Ramos (cell line): ENCODE results near the gene MSRB1.

Experiments
- in situ Hi-C: fragments of 300-500 bp; cut with MboI; formaldehyde crosslinking; loops from one replicate; pipeline ENCODE4 v1.14.3; 2022; ENCODE audit warnings: low sequenced_read_pairs; ENCODE audit not compliant: unreplicated experiment

Gene MSRB1

DNA sequence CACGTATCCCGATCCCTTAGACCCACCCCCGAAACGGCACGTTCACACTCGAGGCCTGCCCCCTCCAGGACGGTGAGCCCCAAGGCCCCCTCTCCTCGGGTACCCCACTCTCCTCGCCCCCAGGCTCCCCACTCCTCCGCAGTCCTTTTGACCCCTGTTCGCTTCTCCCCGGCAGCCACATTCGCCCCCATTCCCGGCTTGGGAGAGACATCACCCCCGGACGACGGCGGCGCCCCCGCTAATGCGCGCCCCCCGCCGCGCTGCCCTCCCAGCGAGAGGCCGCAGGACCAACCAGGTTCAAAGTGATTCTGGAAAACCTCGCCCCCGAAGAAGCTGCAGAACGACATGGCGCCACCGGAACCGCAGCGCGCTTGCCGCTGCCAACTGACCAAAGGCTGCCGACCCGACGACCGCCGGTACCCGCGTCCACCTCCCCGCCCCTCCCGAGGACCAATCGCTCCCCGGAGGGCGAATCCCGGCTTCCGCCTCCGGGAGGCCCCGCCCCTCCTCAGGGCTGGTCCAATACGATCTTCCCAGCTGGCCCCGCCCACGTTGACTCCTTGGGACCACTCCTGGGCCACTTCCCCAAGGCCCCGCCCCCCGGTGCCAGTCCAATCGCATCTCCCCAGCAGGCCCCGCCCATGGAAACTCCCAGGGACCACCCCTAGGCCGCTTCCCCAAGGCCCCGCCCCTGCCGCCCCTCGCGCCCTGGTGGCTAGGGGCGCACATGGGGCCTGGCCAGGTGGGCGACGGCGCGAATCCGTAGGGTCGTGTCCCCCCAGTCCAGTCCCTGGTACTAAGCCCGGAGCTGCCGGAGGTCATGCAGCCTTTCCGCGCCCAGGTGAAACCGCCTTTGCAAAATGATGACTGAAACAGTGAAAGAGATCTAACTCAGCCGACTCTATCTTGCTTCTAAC, at the start of gene MSRB1:
Gene MSRB1 (minus strand): TSS at position 390 of the 917 bp plus-strand sequence. CDS start 43 bp downstream, at position 347.
- in situ Hi-C loops = no loop called here

DNA sequence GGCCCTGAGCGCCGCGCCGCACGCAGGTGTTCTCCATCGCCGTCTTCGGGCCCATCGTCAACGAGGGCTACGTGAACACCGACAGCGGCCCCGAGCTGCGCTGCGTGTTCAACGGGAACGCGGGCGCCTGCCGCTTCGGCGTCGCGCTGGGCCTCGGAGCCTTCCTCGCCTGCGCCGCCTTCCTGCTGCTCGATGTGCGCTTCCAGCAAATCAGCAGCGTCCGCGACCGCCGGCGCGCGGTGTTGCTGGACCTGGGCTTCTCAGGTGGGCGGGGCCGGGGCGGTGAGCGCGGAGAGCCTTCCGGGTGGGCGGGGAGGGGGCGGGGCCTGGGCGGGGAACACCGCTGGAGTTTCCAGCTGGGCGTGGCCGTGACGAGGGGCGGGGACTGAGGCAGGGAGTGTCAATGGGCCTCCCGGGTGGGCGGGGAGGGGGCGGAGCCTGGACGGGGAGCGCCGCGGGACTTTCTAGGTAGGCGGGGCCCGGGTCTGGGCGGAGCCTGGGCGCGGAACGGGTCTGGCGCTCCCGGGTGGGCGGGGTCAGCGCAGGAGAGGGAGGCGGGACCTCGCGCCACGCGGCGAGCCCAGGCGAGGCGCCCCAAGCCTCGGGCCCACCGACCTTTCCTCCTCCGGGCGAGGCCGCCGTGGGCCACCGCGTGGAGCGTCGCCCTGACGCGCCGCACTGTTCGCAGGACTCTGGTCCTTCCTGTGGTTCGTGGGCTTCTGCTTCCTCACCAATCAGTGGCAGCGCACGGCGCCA, 49.1 kb upstream of the MSRB1 start:
- in situ Hi-C loops = no loop called here

GRCh38 chr16:1991588-1991947, 48.6 kb upstream of the MSRB1 start:
- in situ Hi-C loops = no loop called here

DNA sequence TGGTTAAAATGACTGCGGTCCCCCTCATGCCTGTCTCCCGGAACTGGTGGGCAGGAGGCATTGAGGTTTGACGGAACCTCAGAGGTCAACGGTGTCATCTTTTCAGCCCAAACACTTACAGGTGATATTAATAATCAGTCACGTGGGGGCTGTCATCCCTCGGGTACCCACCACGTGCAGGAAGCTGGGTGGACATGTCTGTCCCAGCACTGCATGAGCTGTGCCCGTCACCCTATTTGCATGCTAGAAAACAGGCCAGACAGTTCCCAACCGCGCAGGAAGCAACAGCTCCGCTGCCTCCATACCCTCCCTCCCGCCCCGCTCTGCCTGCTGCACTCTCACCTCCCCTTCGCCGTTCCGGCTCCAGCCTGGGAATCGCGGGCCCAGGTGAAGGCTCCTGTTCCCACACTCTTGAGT, 48.1 kb upstream of the MSRB1 start:
- in situ Hi-C loops = no loop called here

DNA sequence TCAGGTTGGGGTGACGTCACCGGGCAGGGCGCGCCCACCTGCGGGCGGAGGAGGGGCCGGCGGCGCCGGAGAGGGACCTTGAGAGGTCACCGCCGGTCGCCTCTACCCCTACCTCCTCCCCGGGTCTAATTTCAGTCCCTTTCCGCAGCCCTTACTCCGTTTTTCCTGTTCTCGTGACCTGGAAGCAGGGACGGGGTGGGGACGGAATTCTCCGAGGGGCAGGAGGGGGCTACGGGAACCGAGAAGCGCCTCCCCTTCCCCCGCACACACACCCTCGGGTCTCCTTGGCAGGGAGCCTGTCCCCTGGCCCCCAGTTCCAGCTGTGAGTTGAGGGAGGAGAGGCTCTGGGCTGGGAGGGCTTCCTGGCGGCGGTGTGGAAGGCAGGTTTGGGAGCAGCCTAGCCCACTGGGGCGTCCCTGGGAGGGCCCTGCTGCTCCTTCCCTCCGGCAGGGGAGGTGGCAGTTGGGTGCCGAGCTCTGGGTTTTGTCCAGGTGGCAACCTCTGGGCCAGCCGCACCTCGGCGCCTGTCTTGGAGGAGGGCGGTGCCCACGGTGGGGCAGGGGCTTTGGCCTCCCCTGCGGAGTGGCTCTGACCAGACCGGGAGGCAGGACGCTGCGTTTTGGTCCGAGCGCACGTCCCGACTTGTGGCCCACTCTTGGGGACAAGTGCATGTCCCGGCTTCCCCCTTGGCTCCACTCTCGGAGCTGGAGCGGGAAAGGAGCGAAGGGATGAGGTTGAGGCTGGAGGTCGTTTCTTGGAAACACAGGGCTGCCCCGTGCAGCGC, 47.5 kb upstream of the MSRB1 start:
- in situ Hi-C loops = no loop called here

DNA sequence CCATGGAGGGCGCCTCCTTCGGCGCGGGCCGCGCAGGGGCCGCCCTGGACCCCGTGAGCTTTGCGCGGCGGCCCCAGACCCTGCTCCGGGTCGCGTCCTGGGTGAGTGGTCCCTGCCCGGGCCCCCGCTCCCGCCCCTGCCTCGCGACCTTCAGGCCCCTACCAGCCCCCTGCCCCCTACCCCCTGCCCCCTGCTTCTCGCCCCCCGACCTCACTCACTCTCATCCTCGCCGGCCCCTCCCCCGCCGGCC, 47.0 kb upstream of the MSRB1 start:
- in situ Hi-C loops = no loop called here

DNA sequence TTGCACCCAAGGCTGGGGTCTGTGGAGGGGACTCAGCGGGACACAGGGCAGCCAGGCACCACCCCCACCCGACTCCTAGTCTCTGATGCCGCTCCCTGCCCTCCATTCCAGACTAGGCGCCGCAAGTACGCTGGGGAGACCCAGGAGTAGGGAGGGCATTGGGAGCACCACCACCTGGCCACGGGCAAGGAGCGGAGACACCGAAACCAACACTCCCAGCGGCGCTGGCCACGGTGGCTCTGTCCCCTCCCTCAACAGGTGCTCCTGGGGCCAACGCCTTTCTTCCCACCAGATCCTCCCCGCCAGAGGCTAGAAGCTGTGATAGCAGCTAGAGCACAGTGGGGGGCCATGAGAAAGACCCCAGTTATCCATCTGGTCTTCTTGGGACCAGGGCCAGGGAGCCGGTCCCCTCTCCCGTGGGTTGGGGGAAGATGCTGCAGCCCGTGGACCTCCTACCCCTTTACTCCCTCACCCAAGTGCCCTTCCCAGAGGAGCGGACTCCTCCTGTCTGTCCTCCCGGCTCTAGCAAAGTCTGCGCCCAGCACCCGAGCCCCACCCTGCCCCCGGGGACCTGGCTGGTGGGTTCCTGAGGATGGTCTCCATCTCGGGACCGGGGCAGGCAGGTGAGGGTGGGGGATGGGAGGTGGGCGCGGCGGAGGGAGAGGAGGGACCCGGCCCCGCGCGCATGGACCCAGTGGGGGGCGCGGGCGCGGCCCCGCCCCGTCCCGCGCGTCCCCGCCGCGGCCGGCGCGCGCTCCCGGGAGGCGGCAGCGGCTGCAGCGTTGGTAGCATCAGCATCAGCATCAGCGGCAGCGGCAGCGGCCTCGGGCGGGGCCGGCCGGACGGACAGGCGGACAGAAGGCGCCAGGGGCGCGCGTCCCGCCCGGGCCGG, 46.5 kb upstream of the MSRB1 start, which contains the start of gene SYNGR3:
Gene SYNGR3 (plus strand): TSS at position 762 of the 892 bp plus-strand sequence. CDS start 133 bp downstream, outside the sequence.
- in situ Hi-C loops = no loop called here

- in situ Hi-C loops = no loop called here
Measured at GRCh38 chr16:1987198-1987597, 44.2 kb upstream of the MSRB1 start.

DNA sequence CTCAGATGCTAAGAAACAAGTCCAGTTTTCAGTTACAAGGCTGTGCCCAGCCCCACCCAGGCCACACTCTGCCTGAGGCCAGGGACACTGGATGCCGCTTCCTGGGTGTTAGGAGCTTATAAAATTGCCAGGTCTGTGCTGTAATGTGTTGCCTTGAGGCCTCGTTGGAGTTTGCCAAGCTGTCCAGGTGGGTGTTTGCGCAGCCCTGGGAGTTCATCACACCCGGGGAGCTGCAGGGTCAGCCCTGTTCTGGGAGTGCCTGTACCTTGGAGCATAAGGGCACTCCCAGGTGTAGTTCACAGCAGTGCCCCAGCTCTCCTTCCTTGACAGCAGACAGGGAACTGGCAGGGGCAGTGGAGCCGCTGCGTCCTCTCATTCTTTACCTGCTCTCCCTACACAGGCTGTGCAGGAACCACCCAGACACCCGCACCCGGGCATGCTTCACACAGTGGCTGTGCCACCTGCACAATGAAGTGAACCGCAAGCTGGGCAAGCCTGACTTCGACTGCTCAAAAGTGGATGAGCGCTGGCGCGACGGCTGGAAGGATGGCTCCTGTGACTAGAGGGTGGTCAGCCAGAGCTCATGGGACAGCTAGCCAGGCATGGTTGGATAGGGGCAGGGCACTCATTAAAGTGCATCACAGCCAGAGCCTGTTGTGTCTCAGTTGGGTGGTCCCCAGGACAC, 42.6 kb upstream of the MSRB1 start:
- in situ Hi-C loops = no loop called here

- in situ Hi-C loops = no loop called here
Measured at GRCh38 chr16:1984347-1985225, 41.6 kb upstream of the MSRB1 start.

DNA sequence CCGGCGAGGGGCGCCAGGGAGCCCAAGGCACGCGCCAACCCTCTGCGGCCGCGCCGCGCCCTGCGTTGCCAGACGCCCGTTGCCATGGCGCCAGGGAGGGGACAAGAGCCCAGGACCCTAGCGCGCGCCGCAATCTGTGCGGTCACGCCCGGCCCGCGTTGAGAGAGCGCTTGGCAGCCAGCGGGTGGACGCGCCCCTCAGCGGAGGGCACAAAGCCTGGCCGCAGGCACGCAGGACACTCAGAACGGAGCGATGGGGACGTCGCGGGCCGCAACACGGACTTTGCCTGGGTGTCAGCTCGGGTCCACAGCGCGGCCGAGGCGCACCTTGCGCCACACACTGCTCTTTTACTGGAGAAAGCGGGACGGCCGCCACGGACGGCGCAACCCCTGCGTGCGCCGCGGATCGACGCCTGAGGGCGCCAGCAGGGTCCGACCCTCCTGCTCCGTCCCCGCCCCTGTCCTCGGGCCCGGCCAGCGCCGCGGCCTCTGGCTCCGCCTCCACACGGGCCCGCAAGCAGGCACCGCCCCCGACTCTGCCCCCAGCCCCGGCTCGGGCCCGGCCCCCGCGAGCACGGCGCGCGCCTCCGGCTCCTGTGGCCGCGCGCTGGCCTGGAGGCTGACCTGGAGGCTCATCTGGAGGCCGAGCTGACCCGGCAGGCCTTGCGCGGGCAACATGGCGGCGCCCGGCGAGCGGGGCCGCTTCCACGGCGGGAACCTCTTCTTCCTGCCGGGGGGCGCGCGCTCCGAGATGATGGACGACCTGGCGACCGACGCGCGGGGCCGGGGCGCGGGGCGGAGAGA, 40.7 kb upstream of the MSRB1 start, which contains the start of gene GFER:
Gene GFER (plus strand): TSS at position 650 of the 803 bp plus-strand sequence. CDS start 26 bp downstream, at position 676.
- in situ Hi-C loops = no loop called here

DNA sequence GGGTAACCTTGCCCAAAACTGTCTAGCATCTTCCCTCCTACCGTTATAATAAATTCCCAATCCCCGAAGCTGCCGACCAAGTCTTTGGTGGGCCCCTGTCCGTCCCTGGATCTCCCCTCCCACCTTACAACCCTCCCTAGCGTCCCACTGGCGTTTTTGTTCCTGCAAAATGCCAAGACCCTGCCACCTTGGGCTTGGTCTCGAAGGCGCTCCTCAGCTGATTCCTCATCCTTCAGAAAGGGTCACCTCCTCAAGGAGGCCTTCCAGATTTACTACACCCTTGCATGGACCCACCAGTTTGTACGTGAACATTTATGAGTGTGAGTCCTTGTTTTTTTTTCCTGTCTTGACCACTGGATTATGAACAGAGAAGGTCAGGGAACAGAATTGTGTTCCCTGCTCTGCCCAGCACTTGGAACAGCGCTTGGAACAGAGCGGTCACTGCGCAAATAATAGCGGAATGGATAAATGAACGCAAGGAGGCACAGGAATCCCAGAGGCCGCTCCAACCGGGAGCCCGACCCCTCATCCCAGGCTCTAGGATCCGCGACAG, 40.1 kb upstream of the MSRB1 start:
- in situ Hi-C loops = no loop called here

GRCh38 chr16:1982013-1982433, 39.0 kb upstream of the MSRB1 start:
- in situ Hi-C loops = no loop called here

GRCh38 chr16:1981398-1981836, 38.4 kb upstream of the MSRB1 start, which contains the start of gene NOXO1:
Gene NOXO1 (minus strand): TSS chr16:1981469. CDS start chr16:1981179, 290 bp downstream.
- in situ Hi-C loops = no loop called here

DNA sequence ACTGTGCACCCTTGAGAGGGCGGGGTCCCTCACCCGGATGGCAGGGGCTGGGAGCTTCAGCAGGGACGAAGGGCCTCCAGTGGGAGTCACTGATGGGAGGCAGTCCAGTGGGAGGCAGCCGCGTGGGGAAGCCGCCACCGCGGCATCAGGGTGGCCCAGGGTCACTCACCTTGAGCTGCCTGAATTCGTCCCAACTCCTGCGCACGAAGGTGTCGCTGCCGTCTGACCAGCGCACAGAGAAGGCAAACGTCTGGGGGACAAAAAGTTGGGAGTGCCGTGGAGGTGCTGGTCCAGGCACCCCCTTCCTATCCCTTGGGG, 37.7 kb upstream of the MSRB1 start:
- in situ Hi-C loops = no loop called here

DNA sequence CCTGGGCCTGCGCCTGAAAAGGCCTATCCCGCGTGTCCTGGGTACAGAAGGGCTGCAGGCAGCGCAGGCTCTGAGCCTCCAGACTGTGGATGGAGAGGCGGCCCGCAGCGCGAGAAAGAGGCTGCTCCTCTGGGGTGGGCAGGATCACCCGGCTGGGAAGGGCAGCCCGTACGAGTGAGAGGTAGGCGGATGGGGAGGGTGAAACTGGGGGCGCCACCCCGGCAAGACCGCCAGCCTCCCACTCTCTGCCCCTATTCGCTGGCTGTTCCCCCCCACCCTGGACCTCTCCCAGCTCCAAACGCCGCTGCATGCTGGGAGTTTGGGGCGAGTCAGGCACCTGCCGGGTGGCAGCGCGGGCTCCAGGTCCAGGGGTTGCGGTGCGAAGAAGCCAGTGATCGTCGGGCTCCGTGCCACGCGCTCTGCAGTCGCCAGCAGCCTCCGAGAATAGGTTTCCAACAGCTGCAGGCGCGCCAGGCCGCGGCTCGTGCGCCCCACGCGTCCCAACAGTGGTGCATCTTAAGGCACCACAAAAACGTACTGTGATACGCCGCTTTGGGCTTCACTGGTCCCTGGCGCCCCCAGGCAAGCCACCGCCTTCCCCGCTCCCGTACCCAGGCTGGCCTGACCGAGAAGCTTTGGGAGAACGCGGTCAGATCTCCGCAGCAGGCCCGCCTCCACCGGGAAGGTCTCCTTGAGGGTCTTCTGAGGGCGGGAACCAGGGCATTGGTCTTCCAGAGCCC, 37.2 kb upstream of the MSRB1 start:
- in situ Hi-C loops = no loop called here
